GM12873 (cell line): ENCODE results near the gene AFAP1.

ENCODE experiments used
- CTCF ChIP-seq: IDR thresholded peaks from 2 replicates; pipeline ENCODE4 v1.5.1; 2012; ENCODE audit warnings: low read depth, mild to moderate bottlenecking, moderate library complexity, low read length, control low read depth; ENCODE audit not compliant: insufficient read depth; ENCODE audit errors: missing control alignments

AFAP1 gene

GRCh38 chr4:7880683-7881082 lies 59.0 kb downstream of the AFAP1 start:
- TF ChIP-seq CTCF = no peak

GRCh38 chr4:7879127-7879526 lies 60.5 kb downstream of the AFAP1 start:
- TF ChIP-seq CTCF = no peak

- TF ChIP-seq CTCF = no peak
Observed at GRCh38 chr4:7878323-7878722, 61.3 kb downstream of the AFAP1 start.

GRCh38 chr4:7877176-7877575 lies 62.5 kb downstream of the AFAP1 start:
- TF ChIP-seq CTCF = no peak

- TF ChIP-seq CTCF = no peak
Observed at GRCh38 chr4:7876201-7876875, 63.3 kb downstream of the AFAP1 start.

GRCh38 chr4:7874838-7875237 lies 64.8 kb downstream of the AFAP1 start:
- TF ChIP-seq CTCF = no peak

GRCh38 chr4:7873881-7874280 lies 65.8 kb downstream of the AFAP1 start:
- no peak for TF ChIP-seq CTCF
